ENCODE results near the gene ORC3.

Gene ORC3

DNA sequence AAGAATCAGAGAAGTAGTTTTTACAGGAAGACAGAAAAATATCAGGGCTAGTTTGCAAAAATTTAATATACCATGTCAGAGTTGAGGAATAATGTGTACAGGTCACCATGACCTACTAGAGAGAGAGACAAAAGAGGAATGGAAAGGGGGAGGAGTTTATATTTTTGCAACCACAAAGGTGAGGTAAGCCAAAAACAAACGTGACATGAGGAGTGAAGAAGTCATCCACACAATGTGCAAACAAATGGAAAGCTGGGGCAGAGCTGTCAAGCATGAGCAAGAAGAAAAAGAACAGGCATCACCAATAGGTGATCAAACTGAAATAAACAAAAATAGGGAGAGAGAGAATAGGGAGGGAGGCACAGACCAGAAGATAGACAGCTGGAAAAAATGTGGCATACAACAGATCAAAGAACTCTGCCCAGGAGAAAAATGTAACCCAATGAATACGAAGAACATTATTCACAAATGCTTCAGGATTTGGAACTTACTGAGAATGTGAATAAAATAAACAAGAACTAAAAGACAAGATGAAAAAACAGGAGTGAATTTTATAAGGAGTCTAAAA, 15.6 kb upstream of the ORC3 start:
- no peak overlapping the region for H3K9ac ChIP-seq (ENCODE audit: insufficient read length, low read depth)
- H3K27me3 ChIP-seq (ENCODE audit: insufficient read depth, insufficient read length) = no peaks in the 10 kb centered on the region
- H3K36me3 ChIP-seq (ENCODE audit: insufficient read depth, insufficient read length, low read length) = peaks cover 24% of the 10 kb centered on the region
- DNase-seq (ENCODE audit: low read depth, low spot score) = no peak
- H3K9me3 ChIP-seq (ENCODE audit: insufficient read depth, low read length) = no peaks in the 10 kb centered on the region
- no peaks in the 10 kb centered on the region for H3K4me1 ChIP-seq (ENCODE audit: insufficient read depth, insufficient read length)
- no peak overlapping the region for H3K4me3 ChIP-seq (ENCODE audit: insufficient read length, low read depth)
- TF ChIP-seq YY1 (IDR thresholded peaks at IDR 0.05; ENCODE audit: insufficient read depth, insufficient read length) (no peak), SUZ12 (IDR thresholded peaks at IDR 0.05; ENCODE audit: extremely low read depth, insufficient read depth, insufficient read length) (no peak), ZNF274 (IDR thresholded peaks at IDR 0.05; ENCODE audit: low read depth, low read length) (no peak)

DNA sequence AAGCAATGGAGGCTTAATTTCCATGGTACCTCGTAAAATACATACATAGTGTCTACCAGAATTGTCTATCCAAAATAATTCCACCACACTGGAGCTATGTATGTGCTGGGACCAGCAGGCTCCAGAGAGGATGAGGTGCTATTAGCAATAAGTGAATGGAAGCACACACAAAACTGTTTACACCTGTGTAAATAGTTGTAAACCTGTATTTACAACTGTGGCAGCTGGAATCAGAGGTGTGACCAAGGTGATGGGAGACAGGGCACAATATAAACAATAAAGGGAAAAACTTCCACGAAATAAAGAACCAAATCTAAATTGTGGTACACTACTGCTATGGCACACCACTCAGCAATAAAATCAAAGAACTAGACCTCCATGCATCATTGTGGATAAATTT, 14.5 kb upstream of the ORC3 start:
- TF ChIP-seq ZNF274 (IDR thresholded peaks at IDR 0.05; ENCODE audit: low read depth, low read length) (no peak), SUZ12 (IDR thresholded peaks at IDR 0.05; ENCODE audit: extremely low read depth, insufficient read depth, insufficient read length) (no peak), YY1 (IDR thresholded peaks at IDR 0.05; ENCODE audit: insufficient read depth, insufficient read length) (no peak)

DNA sequence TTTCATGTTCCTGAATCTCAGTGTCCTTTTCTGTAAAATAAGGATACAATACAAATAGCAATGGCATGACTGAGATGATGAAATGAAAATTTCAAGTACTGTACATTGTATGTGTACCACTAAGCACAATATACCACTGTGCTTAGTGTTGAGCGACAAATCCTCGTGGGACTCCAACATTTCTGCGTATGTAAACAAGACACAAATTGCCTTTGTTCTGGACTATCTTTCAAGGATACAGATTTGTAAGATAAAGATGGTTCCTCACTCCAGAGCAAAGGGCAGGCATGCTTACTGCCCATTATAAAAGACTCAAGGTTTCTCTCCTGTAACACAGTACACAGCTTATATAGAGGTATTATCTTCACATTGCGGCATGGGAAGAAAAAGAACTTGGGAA, 6.1 kb upstream of the ORC3 start:
- no peaks in the 10 kb centered on the region for H3K27me3 ChIP-seq (ENCODE audit: insufficient read depth, insufficient read length)
- H3K4me1 ChIP-seq (ENCODE audit: insufficient read depth, insufficient read length) = no peaks in the 10 kb centered on the region
- peaks cover 72% of the 10 kb centered on the region for H3K36me3 ChIP-seq (ENCODE audit: insufficient read depth, insufficient read length, low read length)
- no peak overlapping the region for H3K9ac ChIP-seq (ENCODE audit: insufficient read length, low read depth)
- H3K4me3 ChIP-seq (ENCODE audit: insufficient read length, low read depth) = no peak overlapping the region
- no peaks in the 10 kb centered on the region; the same call in 1 of the 2 replicates for H3K9me3 ChIP-seq (ENCODE audit: insufficient read depth, low read length)
- DNase-seq (ENCODE audit: low read depth, low spot score) = no peak
- TF ChIP-seq YY1 (IDR thresholded peaks at IDR 0.05; ENCODE audit: insufficient read depth, insufficient read length) = no peak

More for the DNA sequence above, 14.5 kb upstream of the ORC3 start:
- H3K4me1 ChIP-seq (ENCODE audit: insufficient read depth, insufficient read length) = no peaks in the 10 kb centered on the region
- H3K36me3 ChIP-seq (ENCODE audit: insufficient read depth, insufficient read length, low read length) = peaks cover 24% of the 10 kb centered on the region
- no peaks in the 10 kb centered on the region for H3K9me3 ChIP-seq (ENCODE audit: insufficient read depth, low read length)
- no peak overlapping the region for H3K9ac ChIP-seq (ENCODE audit: insufficient read length, low read depth)
- no peak for DNase-seq (ENCODE audit: low read depth, low spot score)
- no peak overlapping the region for H3K4me3 ChIP-seq (ENCODE audit: insufficient read length, low read depth)
- no peaks in the 10 kb centered on the region for H3K27me3 ChIP-seq (ENCODE audit: insufficient read depth, insufficient read length)

DNA sequence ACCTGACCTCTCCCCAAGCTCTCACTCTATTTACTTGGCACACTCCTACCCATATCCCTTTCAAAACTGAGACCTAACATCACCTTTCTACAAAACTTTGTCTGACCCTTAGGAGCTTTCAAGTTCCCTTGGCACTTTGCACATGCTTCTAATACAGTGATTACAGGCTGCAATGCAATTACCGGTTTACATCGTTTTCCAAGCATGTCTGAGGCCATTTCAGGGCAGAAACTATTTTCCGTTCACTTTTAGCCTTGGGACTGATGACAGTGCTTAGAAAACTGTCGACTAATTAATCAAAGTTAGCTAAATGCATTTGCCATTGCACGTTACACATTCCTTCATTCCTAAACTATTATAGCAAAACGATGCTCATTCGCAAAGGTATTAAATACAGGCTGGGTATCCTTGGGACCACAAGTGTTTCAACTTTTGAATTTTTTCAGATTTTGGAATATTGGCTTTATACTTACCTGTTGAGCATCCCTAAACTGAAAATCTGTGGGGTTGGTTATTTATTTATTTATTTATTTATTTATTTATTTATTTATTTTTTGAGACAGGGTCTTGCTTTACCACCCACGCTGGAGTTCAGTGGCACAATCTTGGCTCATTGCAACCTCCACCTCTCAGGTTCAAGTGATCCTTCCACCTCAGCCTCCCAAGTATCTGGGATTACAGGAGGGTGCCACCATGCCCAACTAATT, 3.4 kb upstream of the ORC3 start:
- Histone ChIP-seq H3K4me3 (ENCODE audit: insufficient read length, low read depth) (no peak overlapping the region), H3K9ac (ENCODE audit: insufficient read length, low read depth) (no peak overlapping the region), H3K9me3 (ENCODE audit: insufficient read depth, low read length) (no peaks in the 10 kb centered on the region; the same call in 1 of the 2 replicates), H3K36me3 (ENCODE audit: insufficient read depth, insufficient read length, low read length) (peaks cover 54% of the 10 kb centered on the region), H3K4me1 (ENCODE audit: insufficient read depth, insufficient read length) (no peaks in the 10 kb centered on the region), H3K27me3 (ENCODE audit: insufficient read depth, insufficient read length) (no peaks in the 10 kb centered on the region)
- no peak for DNase-seq (ENCODE audit: low read depth, low spot score)
- no peak for TF ChIP-seq YY1 (IDR thresholded peaks at IDR 0.05; ENCODE audit: insufficient read depth, insufficient read length)
- no peak for TF ChIP-seq SUZ12 (IDR thresholded peaks at IDR 0.05; ENCODE audit: extremely low read depth, insufficient read depth, insufficient read length)
- TF ChIP-seq ZNF274 (IDR thresholded peaks at IDR 0.05; ENCODE audit: low read depth, low read length) = no peak

DNA sequence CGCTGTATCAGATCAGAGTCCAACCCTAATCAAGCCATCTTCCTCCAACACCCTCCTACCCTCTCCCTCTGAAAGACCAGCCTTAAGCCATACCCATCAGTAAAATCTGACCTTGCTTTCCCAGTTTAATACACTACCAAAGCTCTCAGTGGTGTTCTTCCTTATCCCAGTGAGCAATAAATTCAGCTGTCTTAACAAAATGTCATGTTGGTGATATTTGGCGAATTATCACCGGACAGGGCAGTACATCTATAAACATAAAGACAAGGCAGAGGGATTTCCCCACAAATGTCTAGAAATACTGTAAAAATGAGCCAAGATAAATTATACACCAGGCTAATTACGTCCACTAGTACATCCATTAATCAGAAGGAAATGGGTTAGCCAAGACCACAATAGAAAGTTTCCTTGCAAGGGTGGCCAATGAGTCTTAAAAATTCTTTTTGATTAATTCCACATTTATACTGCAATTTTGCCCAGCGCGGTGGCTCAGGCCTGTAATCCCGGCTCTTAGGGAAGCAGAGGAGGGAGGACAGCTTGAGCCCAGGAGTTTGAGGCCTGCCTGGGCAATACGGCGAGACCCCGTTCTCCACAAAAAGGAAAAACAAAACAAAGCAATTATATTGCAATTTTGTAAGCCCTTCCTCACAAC, 1.1 kb upstream of the ORC3 start:
- Histone ChIP-seq H3K4me3 (ENCODE audit: insufficient read length, low read depth) (peak overlapping the region; percentile 98), H3K9me3 (ENCODE audit: insufficient read depth, low read length) (no peaks in the 10 kb centered on the region; the same call in 1 of the 2 replicates), H3K9ac (ENCODE audit: insufficient read length, low read depth) (peak overlapping the region; percentile 98), H3K36me3 (ENCODE audit: insufficient read depth, insufficient read length, low read length) (peaks cover 46% of the 10 kb centered on the region), H3K27me3 (ENCODE audit: insufficient read depth, insufficient read length) (no peaks in the 10 kb centered on the region), H3K4me1 (ENCODE audit: insufficient read depth, insufficient read length) (no peaks in the 10 kb centered on the region)
- TF ChIP-seq YY1 (IDR thresholded peaks at IDR 0.05; ENCODE audit: insufficient read depth, insufficient read length) (no peak), ZNF274 (IDR thresholded peaks at IDR 0.05; ENCODE audit: low read depth, low read length) (no peak), SUZ12 (IDR thresholded peaks at IDR 0.05; ENCODE audit: extremely low read depth, insufficient read depth, insufficient read length) (no peak)
- DNase-seq (ENCODE audit: low read depth, low spot score) = no peak

DNA sequence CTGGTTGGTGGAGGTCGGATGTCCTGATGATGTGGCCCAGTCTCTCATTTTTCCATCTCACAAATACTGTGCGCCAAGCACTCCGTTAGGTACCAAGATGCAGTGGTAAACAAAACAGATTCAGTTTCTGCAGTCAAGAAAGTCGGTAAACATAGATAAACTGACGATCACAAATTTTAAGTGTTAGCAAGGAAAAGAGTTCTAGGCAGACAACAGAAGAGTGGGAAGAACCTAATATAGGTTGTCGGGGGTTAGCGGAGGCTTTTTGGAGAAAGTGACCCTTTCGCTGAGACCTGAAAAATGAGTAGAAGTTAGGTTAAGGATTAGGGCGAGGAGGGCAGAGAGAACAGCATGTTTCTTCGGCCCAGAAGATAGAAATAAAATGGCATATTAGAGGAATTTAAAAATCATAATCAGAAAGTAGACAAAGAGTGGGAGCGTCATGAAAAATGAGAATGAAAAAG, 514 bp downstream of the ORC3 start:
- TF ChIP-seq SUZ12 (IDR thresholded peaks at IDR 0.05; ENCODE audit: extremely low read depth, insufficient read depth, insufficient read length) = no peak
- TF ChIP-seq ZNF274 (IDR thresholded peaks at IDR 0.05; ENCODE audit: low read depth, low read length) = no peak
- no peak for TF ChIP-seq YY1 (IDR thresholded peaks at IDR 0.05; ENCODE audit: insufficient read depth, insufficient read length)
- no peaks in the 10 kb centered on the region for H3K4me1 ChIP-seq (ENCODE audit: insufficient read depth, insufficient read length)
- H3K36me3 ChIP-seq (ENCODE audit: insufficient read depth, insufficient read length, low read length) = peaks cover 52% of the 10 kb centered on the region
- H3K9me3 ChIP-seq (ENCODE audit: insufficient read depth, low read length) = no peaks in the 10 kb centered on the region; the same call in 1 of the 2 replicates
- H3K9ac ChIP-seq (ENCODE audit: insufficient read length, low read depth) = peak overlapping the region; percentile 98
- H3K27me3 ChIP-seq (ENCODE audit: insufficient read depth, insufficient read length) = no peaks in the 10 kb centered on the region
- no peak for DNase-seq (ENCODE audit: low read depth, low spot score)
- H3K4me3 ChIP-seq (ENCODE audit: insufficient read length, low read depth) = peak overlapping the region; percentile 98

DNA sequence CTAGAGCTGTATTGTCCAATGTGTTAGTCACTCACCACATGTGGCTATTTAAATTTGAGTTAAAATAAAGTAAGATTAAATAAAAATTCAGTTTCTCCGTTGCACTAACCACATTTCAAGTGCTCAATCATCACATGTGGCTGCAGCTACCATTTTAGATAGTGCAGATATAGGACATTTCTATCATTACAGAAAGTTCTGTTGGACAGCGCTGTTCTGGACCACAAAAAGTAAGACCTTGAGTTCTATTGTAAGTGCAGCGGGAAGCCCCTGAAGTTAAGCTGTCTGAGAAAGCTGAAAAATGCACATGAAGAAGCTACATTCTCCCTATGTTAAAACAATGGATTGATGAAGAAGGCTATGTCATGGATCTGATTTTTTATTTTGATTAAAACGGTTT, 1.1 kb downstream of the ORC3 start:
- no peaks in the 10 kb centered on the region for H3K27me3 ChIP-seq (ENCODE audit: insufficient read depth, insufficient read length)
- H3K9ac ChIP-seq (ENCODE audit: insufficient read length, low read depth) = peak overlapping the region; percentile 98
- DNase-seq (ENCODE audit: low read depth, low spot score) = no peak
- H3K9me3 ChIP-seq (ENCODE audit: insufficient read depth, low read length) = no peaks in the 10 kb centered on the region; the same call in 1 of the 2 replicates
- H3K36me3 ChIP-seq (ENCODE audit: insufficient read depth, insufficient read length, low read length) = peaks cover 53% of the 10 kb centered on the region
- peak overlapping the region; percentile 98 for H3K4me3 ChIP-seq (ENCODE audit: insufficient read length, low read depth)
- H3K4me1 ChIP-seq (ENCODE audit: insufficient read depth, insufficient read length) = no peaks in the 10 kb centered on the region
- TF ChIP-seq ZNF274 (IDR thresholded peaks at IDR 0.05; ENCODE audit: low read depth, low read length) (no peak), SUZ12 (IDR thresholded peaks at IDR 0.05; ENCODE audit: extremely low read depth, insufficient read depth, insufficient read length) (no peak), YY1 (IDR thresholded peaks at IDR 0.05; ENCODE audit: insufficient read depth, insufficient read length) (no peak)
